Loucy (cell line): ENCODE data around the gene NPEPL1.

Source experiments
- H2AFZ ChIP-seq: fragments of 200-600 bp; sonication (generic); 2 replicates; pipeline ENCODE4 v1.6.0; 2016; ENCODE audit warnings: antibody characterized with exemption, mild to moderate bottlenecking, low read length, moderate library complexity
- H3F3A ChIP-seq: fragments of 200-600 bp; 2 replicates; pipeline ENCODE4 v1.6.0; 2016; ENCODE audit warnings: antibody characterized with exemption, low read depth, mild to moderate bottlenecking
- H3K27me3 ChIP-seq: fragments of 200-600 bp; sonication (generic); 2 replicates; pipeline ENCODE4 v1.6.1; 2014; ENCODE audit warnings: low read length, mild to moderate bottlenecking; ENCODE audit not compliant: insufficient read depth, poor library complexity, severe bottlenecking
- H3K36me3 ChIP-seq: fragments of 200-600 bp; sonication (generic); 2 replicates; pipeline ENCODE4 v1.6.1; 2016; ENCODE audit warnings: low read length; ENCODE audit not compliant: insufficient read depth
- H3K4me1 ChIP-seq: fragments of 200-600 bp; sonication (generic); 2 replicates; pipeline ENCODE4 v1.5.1; 2014; ENCODE audit warnings: low read length, mild to moderate bottlenecking; ENCODE audit not compliant: insufficient read depth, poor library complexity, severe bottlenecking
- H3K4me2 ChIP-seq: fragments of 200-600 bp; sonication (generic); 2 replicates; pipeline ENCODE4 v1.6.0; 2014; ENCODE audit warnings: antibody characterized with exemption, low read length, low read depth, mild to moderate bottlenecking; ENCODE audit not compliant: poor library complexity, severe bottlenecking
- H3K4me3 ChIP-seq: fragments of 200-600 bp; sonication (generic); 2 replicates; pipeline ENCODE4 v1.5.1; 2014; ENCODE audit warnings: low read length, mild to moderate bottlenecking, mixed read lengths; ENCODE audit not compliant: poor library complexity, severe bottlenecking
- H3K79me2 ChIP-seq: fragments of 200-600 bp; sonication (generic); 2 replicates; pipeline ENCODE4 v1.6.1; 2014; ENCODE audit warnings: low read length; ENCODE audit not compliant: insufficient read depth
- H3K9ac ChIP-seq: fragments of 200-600 bp; sonication (generic); 2 replicates; pipeline ENCODE4 v1.6.0; 2014; ENCODE audit warnings: mild to moderate bottlenecking, low read depth, low read length, moderate library complexity; ENCODE audit not compliant: poor library complexity, severe bottlenecking
- H3K9me2 ChIP-seq: fragments of 200-600 bp; sonication (generic); replicated peaks from 2 replicates; pipeline ENCODE4 v1.6.1; 2016; ENCODE audit warnings: low read depth, low read length, mixed read lengths
- H3K9me3 ChIP-seq: fragments of 200-600 bp; sonication (generic); 2 replicates; pipeline ENCODE4 v1.6.1; 2014; ENCODE audit warnings: mild to moderate bottlenecking, antibody characterized with exemption, low read length, low read depth; ENCODE audit not compliant: insufficient read depth
- H4K20me1 ChIP-seq: fragments of 200-600 bp; sonication (generic); 2 replicates; pipeline ENCODE4 v1.6.0; 2014; ENCODE audit warnings: antibody characterized with exemption, low read length, mild to moderate bottlenecking; ENCODE audit not compliant: insufficient read depth, poor library complexity, severe bottlenecking
- EZH2phosphoT487 ChIP-seq: fragments of 200-600 bp; IDR thresholded peaks from 2 replicates; pipeline ENCODE4 v1.6.1; 2018; ENCODE audit warnings: antibody characterized with exemption, mild to moderate bottlenecking, moderate library complexity, borderline replicate concordance
- TF ChIP-seq, protein P1 (sequence below): fragments of 200-600 bp; sonication (generic); conservative IDR thresholded peaks from 2 replicates; pipeline ENCODE4 v1.5.1; 2014; ENCODE audit warnings: mild to moderate bottlenecking, antibody characterized with exemption, low read length

Gene NPEPL1

GRCh38 chr20:58695084-58695722 is 2.6 kb downstream of the NPEPL1 start:
- H3K4me3 ChIP-seq: no peak overlapping the region
- H3K27me3 ChIP-seq: no peaks in the 10 kb centered on the region
- H3F3A ChIP-seq: no peaks in the 10 kb centered on the region
- no peaks in the 10 kb centered on the region for H3K9me3 ChIP-seq
- no peaks in the 10 kb centered on the region for H3K79me2 ChIP-seq
- H3K4me1 ChIP-seq: no peaks in the 10 kb centered on the region
- H3K9ac ChIP-seq: no peak overlapping the region
- H3K36me3 ChIP-seq: no peaks in the 10 kb centered on the region
- no peaks in the 10 kb centered on the region for H3K9me2 ChIP-seq
- H3K4me2 ChIP-seq: no peak overlapping the region
- TF ChIP-seq, protein P1, sequence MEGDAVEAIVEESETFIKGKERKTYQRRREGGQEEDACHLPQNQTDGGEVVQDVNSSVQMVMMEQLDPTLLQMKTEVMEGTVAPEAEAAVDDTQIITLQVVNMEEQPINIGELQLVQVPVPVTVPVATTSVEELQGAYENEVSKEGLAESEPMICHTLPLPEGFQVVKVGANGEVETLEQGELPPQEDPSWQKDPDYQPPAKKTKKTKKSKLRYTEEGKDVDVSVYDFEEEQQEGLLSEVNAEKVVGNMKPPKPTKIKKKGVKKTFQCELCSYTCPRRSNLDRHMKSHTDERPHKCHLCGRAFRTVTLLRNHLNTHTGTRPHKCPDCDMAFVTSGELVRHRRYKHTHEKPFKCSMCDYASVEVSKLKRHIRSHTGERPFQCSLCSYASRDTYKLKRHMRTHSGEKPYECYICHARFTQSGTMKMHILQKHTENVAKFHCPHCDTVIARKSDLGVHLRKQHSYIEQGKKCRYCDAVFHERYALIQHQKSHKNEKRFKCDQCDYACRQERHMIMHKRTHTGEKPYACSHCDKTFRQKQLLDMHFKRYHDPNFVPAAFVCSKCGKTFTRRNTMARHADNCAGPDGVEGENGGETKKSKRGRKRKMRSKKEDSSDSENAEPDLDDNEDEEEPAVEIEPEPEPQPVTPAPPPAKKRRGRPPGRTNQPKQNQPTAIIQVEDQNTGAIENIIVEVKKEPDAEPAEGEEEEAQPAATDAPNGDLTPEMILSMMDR: no peak
- no peak for TF ChIP-seq EZH2phosphoT487
- no peak overlapping the region for H2AFZ ChIP-seq
- no peaks in the 10 kb centered on the region for H4K20me1 ChIP-seq

DNA sequence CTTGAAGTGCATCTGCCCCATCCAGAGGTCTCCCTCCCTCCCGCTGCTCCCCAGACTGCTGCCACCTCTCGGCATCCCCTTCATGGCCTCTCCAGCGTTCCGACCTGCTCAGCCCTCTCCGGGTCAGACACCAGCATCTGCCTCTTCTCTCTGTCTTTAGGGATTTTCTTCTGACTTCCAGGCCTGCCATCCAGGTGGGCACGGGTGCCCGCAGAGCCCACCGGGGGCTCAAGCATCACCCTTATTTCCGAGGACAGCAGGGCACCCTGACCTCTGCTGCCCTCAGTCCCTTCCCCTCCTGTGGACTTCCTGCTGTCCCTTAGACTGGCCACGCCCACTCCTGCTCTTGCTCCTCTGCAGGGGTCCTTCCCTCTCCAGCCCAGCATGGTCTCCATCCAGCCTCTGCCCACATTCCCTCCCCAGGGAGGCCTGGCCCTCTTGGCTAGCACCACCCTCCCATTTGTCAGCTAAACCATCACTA is 3.3 kb downstream of the NPEPL1 start:
- Histone ChIP-seq H3K79me2 (no peaks in the 10 kb centered on the region), H3K9me2 (no peaks in the 10 kb centered on the region), H3K4me2 (no peak overlapping the region), H2AFZ (no peak overlapping the region), H3K4me1 (no peaks in the 10 kb centered on the region), H3K27me3 (no peaks in the 10 kb centered on the region), H4K20me1 (no peaks in the 10 kb centered on the region), H3K9me3 (no peaks in the 10 kb centered on the region), H3K36me3 (no peaks in the 10 kb centered on the region), H3K9ac (no peak overlapping the region), H3K4me3 (no peak overlapping the region), H3F3A (no peaks in the 10 kb centered on the region)
- TF ChIP-seq, protein P1: no peak
- no peak for TF ChIP-seq EZH2phosphoT487

DNA sequence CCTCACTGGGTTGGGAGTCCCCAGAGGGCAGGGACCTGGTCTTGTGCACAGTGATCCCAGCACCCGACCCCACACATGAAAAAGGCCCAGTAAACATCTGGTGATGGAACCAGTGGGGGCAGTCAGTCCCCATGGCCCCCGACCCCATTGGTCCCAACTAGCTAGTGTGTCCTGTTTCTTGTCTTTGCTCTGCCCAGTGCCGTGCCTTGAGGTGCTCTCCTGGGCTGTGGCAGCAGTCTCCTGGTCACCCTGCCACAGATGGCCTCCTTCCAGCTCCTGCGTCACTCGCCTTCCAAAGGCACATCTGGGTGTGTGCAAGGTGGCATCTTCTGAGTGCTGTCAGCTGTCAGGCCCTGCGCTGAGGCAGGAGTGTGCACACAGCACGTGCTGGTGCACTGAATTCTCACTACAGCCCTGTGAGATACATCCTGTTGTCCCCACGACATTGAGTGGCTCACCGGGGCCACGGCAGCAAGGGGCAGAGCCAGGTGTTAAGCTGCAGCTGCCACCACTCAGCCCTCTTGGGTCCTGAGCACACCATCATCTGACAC is 3.9 kb downstream of the NPEPL1 start:
- H2AFZ ChIP-seq: no peak overlapping the region
- H3K79me2 ChIP-seq: no peaks in the 10 kb centered on the region
- no peak overlapping the region for H3K4me3 ChIP-seq
- no peaks in the 10 kb centered on the region for H3K36me3 ChIP-seq
- H3K9ac ChIP-seq: no peak overlapping the region
- H3K4me2 ChIP-seq: no peak overlapping the region
- TF ChIP-seq, protein P1: no peak
- TF ChIP-seq EZH2phosphoT487: no peak
- H3F3A ChIP-seq: no peaks in the 10 kb centered on the region
- H4K20me1 ChIP-seq: no peaks in the 10 kb centered on the region
- no peaks in the 10 kb centered on the region for H3K4me1 ChIP-seq
- H3K27me3 ChIP-seq: no peaks in the 10 kb centered on the region
- H3K9me3 ChIP-seq: no peaks in the 10 kb centered on the region
- H3K9me2 ChIP-seq: no peaks in the 10 kb centered on the region
